Measurements from ENCODE around the gene WRAP73.

DNA sequence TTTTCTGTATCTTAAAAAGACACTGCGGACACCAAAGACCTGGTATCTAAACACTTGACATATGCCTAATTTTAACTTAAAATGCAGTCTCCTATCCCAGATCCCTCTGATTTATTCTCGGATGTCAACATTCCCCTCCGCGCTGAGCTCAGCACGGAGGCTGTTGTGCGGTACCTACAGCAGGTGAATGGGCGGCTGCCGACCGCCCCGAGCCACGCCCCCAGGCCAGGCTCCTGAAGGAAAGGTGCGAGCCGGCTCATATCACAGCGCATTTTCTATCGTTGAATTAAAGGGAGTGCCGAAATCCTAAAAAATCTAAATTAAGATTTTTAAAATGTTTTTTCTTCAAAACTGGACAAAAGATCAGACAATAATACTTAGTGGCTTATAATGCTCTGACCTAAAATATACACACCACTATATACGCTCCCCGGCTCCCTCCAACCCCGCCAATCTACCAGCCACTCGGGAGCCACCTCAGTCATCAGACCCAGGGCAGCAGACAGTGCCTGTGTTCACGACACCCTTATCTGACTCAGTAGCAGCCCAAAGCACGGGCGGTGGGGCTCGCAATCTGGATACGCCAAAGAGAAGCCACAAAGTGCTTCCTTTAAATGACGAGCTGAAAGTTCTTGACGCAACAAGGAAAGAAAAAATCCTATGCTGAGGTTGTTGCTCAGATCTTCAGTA, 4.1 kb downstream of the WRAP73 start:
- TF ChIP-seq, protein P1, sequence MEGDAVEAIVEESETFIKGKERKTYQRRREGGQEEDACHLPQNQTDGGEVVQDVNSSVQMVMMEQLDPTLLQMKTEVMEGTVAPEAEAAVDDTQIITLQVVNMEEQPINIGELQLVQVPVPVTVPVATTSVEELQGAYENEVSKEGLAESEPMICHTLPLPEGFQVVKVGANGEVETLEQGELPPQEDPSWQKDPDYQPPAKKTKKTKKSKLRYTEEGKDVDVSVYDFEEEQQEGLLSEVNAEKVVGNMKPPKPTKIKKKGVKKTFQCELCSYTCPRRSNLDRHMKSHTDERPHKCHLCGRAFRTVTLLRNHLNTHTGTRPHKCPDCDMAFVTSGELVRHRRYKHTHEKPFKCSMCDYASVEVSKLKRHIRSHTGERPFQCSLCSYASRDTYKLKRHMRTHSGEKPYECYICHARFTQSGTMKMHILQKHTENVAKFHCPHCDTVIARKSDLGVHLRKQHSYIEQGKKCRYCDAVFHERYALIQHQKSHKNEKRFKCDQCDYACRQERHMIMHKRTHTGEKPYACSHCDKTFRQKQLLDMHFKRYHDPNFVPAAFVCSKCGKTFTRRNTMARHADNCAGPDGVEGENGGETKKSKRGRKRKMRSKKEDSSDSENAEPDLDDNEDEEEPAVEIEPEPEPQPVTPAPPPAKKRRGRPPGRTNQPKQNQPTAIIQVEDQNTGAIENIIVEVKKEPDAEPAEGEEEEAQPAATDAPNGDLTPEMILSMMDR (IDR thresholded peaks at IDR 0.05; ENCODE audit: insufficient read depth, low read length, poor library complexity, severe bottlenecking): no peak
- TF ChIP-seq EZH2phosphoT487 (conservative IDR thresholded peaks at IDR 0.05; ENCODE audit: low read length): no peak
